Thyroid gland (tissue), 4 donors: ENCODE results near the gene ENDOG. TPM values are rescaled to one million over a fixed set of nuclear protein-coding genes. Genes with fewer than 3 reads are reported as not detected.

Experiments
- DNase-seq, 2 donors: peaks; one replicate each; pipeline ENCODE4 v3.0.0-alpha.2; 2019
- H3K27ac ChIP-seq, 3 donors: fragments of 200-600 bp; sonication (generic); 1 replicate in 2 of 3; 2 replicates in 1 of 3; pipeline ENCODE4 v1.5.1; 2016 to 2019; ENCODE audit warnings: mild to moderate bottlenecking in 1 of 3, moderate library complexity in 1 of 3
- H3K27me3 ChIP-seq: fragments of 200-600 bp; sonication (generic); one replicate; pipeline ENCODE4 v1.5.1; 2019
- H3K36me3 ChIP-seq, 2 donors: fragments of 200-600 bp; sonication (generic); one replicate each; pipeline ENCODE4 v1.5.1; 2016 to 2019
- H3K4me1 ChIP-seq, 2 donors: fragments of 200-600 bp; sonication (generic); one replicate each; pipeline ENCODE4 v1.5.1; 2017 to 2019
- H3K4me3 ChIP-seq, 3 donors: fragments of 200-600 bp; sonication (generic); replicated peaks in 1 of 3; 1 replicate in 2 of 3; 2 replicates in 1 of 3; pipeline ENCODE4 v1.5.1; 2016; ENCODE audit warnings: mild to moderate bottlenecking in 1 of 3
- H3K9me3 ChIP-seq: fragments of 200-600 bp; sonication (generic); one replicate; pipeline ENCODE4 v1.5.1; 2017
- POLR2A ChIP-seq, 2 donors: fragments of 450-650 bp; IDR thresholded peaks; one replicate each; pipeline ENCODE4 v1.6.1; 2017; ENCODE audit warnings: antibody characterized with exemption in 2 of 2, mild to moderate bottlenecking in 2 of 2, moderate library complexity in 1 of 2
- WGBS, 2 donors: methylation state at CpG; one replicate each; pipeline ENCODE4 v1.1.5; 2017; 5-methylcytosine and 5-hydroxymethylcytosine counted together
- intact Hi-C: fragments of 100-400 bp; cut with DNase I; formaldehyde crosslinking; loops from one replicate; pipeline ENCODE4 v1.15.1; 2023
- total RNA-seq, 4 donors: library from RNA; depleted of rRNA; stranded (reverse); fragments of >200 nt; gene quantifications; one replicate each; pipeline ENCODE4 v1.2.3, GENCODE V29; 2016
- TF ChIP-seq, protein P1 (sequence below), 6 experiments: fragments of 200-600 bp in 3 of 6; fragments of 450-650 bp in 3 of 6; sonication (generic) in 3 of 6; IDR thresholded peaks; one replicate each; pipeline ENCODE4 v1.5.1; 2016 to 2019; ENCODE audit warnings: antibody characterized with exemption in 6 of 6, mild to moderate bottlenecking in 2 of 6, inconsistent platforms in 1 of 6, moderate library complexity in 1 of 6

The ENDOG gene
- total RNA-seq, 4 donors from 2014 or later = 15.2 to 74.6 (median 40.1) TPM

DNA sequence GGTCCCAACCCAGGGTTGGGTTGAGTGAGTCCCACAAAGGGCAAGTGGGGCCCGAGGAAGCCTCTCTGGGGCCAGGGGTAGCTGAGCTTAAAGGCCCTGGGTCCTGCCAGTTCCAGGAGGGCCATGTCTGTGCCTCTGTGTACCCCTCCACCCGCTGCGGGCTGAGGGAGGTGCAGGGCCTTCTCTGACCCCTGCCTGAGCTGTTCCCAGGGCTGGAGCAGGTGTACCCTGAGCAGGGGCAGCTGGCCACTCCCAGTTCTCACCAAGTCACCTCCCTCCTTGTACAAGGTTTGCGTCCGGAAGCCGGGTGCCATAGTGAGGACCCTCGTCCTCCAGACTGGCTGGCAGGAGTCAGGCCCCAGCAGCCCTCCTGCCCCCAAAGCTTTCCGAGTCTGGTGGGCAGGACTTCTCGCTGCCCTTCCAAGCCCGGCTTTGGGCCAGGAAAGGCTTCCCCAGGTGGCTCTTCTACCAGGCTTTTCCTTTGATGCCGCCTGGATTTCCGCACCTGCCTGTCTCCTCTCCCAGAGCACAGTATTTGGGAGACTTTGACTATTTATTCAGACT lies 9.2 kb upstream of the ENDOG start:
- TF ChIP-seq, protein P1, sequence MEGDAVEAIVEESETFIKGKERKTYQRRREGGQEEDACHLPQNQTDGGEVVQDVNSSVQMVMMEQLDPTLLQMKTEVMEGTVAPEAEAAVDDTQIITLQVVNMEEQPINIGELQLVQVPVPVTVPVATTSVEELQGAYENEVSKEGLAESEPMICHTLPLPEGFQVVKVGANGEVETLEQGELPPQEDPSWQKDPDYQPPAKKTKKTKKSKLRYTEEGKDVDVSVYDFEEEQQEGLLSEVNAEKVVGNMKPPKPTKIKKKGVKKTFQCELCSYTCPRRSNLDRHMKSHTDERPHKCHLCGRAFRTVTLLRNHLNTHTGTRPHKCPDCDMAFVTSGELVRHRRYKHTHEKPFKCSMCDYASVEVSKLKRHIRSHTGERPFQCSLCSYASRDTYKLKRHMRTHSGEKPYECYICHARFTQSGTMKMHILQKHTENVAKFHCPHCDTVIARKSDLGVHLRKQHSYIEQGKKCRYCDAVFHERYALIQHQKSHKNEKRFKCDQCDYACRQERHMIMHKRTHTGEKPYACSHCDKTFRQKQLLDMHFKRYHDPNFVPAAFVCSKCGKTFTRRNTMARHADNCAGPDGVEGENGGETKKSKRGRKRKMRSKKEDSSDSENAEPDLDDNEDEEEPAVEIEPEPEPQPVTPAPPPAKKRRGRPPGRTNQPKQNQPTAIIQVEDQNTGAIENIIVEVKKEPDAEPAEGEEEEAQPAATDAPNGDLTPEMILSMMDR (IDR thresholded peaks at IDR 0.05) = no peak
- no peak for TF ChIP-seq POLR2A (IDR thresholded peaks at IDR 0.05)
- H3K9me3 ChIP-seq = no peaks in the 10 kb centered on the region
- no peak overlapping the region for H3K27ac ChIP-seq
- H3K36me3 ChIP-seq = peaks cover 25 to 31% of the 10 kb centered on the region in 2 donors
- intact Hi-C loops = no loop called here
- no peaks in the 10 kb centered on the region for H3K4me1 ChIP-seq
- no peak for DNase-seq
- WGBS, 2 donors = 93 to 98% methylated on average over 5 to 10 of the region's 12 CpGs
- no peaks in the 10 kb centered on the region for H3K27me3 ChIP-seq
- H3K4me3 ChIP-seq = no peak overlapping the region

DNA sequence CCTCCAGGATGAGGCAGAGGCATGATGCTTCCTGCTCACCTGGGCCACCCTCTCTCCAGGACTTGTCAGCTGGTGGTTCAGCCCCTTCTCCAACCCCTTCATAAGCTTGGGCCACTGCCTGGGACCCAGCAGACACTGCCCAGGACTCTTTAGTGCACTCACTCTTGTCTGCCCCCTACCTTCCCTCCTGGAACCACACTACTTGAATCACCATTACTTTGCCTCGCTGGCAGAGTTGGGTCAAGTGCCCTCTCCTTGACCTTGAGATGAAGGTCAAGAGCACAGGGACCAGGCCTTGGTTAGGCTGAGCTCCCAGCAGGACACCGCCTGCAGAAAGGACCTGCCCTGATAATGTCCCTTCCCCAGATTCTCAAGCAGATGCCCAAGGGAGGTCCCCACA lies 8.5 kb upstream of the ENDOG start:
- no peak for TF ChIP-seq POLR2A (IDR thresholded peaks at IDR 0.05)
- TF ChIP-seq, protein P1 (IDR thresholded peaks at IDR 0.05) = no peak
- Histone ChIP-seq H3K27me3 (no peaks in the 10 kb centered on the region), H3K27ac (no peak overlapping the region), H3K4me1 (no peaks in the 10 kb centered on the region), H3K36me3 (peaks cover 24 to 27% of the 10 kb centered on the region in 2 donors), H3K9me3 (no peaks in the 10 kb centered on the region), H3K4me3 (no peak overlapping the region)
- DNase-seq = no peak
- WGBS, 2 donors = 56 to 67% methylated on average over 2 of the region's 2 CpGs
- intact Hi-C loops = no loop called here

DNA sequence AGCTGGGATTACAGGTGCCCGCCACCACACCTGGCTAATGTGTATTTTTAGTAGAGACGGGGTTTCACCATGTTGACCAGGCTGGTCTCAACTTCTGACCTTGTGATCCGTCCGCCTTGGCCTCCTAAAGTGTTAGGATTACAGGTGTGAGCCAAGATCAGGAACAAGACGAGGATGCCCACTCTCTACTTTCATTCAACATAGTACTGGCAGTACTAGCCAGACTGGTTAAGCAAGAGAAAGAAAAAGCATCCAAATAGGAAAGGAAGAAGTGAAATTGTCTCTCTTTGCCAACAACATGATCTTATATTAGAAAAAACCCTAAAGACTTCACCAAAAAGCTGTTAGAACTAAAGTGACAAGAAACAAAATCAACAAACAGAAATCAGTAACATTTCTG lies 7.4 kb upstream of the ENDOG start:
- Histone ChIP-seq H3K27ac (no peak overlapping the region), H3K27me3 (no peaks in the 10 kb centered on the region), H3K36me3 (peaks cover 18 to 20% of the 10 kb centered on the region in 2 donors), H3K4me3 (no peak overlapping the region), H3K9me3 (no peaks in the 10 kb centered on the region), H3K4me1 (no peaks in the 10 kb centered on the region)
- no peak for DNase-seq
- 78 to 81% methylated on average over 5 of the region's 5 CpGs for WGBS, 2 donors
- TF ChIP-seq POLR2A (IDR thresholded peaks at IDR 0.05) = no peak
- TF ChIP-seq, protein P1 (IDR thresholded peaks at IDR 0.05) = no peak
- intact Hi-C loops = no loop called here

DNA sequence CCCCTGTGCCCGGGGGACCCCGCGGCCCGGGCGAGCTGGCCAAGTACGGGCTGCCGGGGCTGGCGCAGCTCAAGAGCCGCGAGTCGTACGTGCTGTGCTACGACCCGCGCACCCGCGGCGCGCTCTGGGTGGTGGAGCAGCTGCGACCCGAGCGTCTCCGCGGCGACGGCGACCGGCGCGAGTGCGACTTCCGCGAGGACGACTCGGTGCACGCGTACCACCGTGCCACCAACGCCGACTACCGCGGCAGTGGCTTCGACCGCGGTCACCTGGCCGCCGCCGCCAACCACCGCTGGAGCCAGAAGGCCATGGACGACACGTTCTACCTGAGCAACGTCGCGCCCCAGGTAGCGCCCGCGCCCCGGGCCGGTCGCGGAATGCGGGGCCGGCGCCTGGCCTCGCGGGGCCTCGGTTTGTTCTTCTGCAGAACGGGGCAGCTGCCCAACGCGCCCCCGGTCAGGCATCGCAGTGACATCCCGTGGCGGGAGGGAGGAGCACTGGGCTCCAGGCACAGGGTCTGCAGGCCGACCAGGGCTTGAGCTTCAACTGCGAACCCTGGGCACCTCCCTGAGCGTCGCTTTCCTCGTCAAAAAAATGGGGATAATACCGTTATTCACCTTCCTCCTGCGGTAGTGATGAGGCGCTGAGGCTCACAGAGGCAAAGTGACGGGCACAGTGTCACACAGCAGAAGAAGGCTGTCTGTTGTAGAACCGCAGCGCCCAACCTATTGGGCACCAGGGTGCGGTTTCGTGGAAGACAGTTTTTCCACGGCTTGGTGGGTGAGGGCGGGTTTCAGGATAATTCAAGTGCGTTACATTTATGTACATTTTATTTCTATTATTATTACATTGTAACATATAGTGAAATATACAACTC lies 777 bp downstream of the ENDOG start:
- peak; percentile 53 to 56 for DNase-seq
- 43 to 76% methylated on average over 8 to 24 of the region's 90 CpGs for WGBS, 2 donors
- TF ChIP-seq, protein P1 (IDR thresholded peaks at IDR 0.05) = no peak
- no peak for TF ChIP-seq POLR2A (IDR thresholded peaks at IDR 0.05)

More for the DNA sequence above, 777 bp downstream of the ENDOG start:
- peak overlapping the region in 1 of 3 donors; percentile 36 for H3K27ac ChIP-seq
- H3K4me1 ChIP-seq = peaks cover 9% of the 10 kb centered on the region in 2 donors
- H3K27me3 ChIP-seq = no peaks in the 10 kb centered on the region
- intact Hi-C loops = no loop called here
- H3K9me3 ChIP-seq = no peaks in the 10 kb centered on the region
- H3K36me3 ChIP-seq = peaks cover 11 to 13% of the 10 kb centered on the region in 2 donors
- H3K4me3 ChIP-seq = peak overlapping the region; percentile 24 to 54 (median 24)
